ENCODE results near the gene SLC9A9.

Gene SLC9A9

DNA sequence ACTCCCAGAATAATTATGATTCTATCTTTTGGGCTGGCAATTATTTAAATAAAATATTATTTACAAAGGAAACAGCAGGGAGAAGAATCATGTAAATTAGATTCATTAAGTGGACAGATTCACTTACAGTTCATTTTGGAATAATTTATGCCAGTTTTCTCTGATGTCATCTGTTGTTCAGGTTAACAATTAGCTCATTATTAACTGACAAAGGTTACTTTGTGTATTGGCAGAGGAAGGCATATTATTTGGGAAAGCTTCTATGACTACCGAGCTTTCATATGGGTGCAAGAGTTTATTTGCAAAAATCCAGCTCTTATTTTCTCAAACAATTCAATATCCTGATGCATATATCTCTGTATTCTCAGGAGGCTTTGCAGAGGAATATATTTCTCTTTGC lies 504.3 kb downstream of the SLC9A9 start:
- no peak for DNase-seq (ENCODE audit: low read depth)
- no peak overlapping the region for H3K4me3 ChIP-seq (ENCODE audit: control insufficient read depth, low read depth, low read length)
- TF ChIP-seq, protein P1, sequence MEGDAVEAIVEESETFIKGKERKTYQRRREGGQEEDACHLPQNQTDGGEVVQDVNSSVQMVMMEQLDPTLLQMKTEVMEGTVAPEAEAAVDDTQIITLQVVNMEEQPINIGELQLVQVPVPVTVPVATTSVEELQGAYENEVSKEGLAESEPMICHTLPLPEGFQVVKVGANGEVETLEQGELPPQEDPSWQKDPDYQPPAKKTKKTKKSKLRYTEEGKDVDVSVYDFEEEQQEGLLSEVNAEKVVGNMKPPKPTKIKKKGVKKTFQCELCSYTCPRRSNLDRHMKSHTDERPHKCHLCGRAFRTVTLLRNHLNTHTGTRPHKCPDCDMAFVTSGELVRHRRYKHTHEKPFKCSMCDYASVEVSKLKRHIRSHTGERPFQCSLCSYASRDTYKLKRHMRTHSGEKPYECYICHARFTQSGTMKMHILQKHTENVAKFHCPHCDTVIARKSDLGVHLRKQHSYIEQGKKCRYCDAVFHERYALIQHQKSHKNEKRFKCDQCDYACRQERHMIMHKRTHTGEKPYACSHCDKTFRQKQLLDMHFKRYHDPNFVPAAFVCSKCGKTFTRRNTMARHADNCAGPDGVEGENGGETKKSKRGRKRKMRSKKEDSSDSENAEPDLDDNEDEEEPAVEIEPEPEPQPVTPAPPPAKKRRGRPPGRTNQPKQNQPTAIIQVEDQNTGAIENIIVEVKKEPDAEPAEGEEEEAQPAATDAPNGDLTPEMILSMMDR (conservative IDR thresholded peaks at IDR 0.05; ENCODE audit: control insufficient read depth, insufficient read depth, low read depth, low read length) = no peak

DNA sequence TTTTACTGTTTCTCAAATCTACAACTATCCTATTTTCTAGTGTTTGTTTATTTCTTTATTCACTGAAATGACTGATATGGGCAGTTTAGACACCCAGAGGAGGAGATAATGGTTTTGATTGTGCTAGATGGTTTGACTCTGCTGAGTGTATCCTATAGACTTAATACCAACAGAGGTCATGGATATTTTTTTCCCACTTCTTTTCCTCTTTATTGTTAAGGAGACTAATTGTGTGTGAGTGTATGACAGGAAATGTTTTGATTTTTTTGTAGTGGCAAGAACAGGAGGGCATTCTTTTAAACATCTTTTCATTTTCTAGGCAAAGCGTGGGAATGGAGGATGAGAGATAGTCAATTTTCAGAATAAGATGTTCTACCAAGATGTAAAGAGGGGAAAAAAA lies 505.2 kb downstream of the SLC9A9 start:
- no peak for DNase-seq (ENCODE audit: low read depth)
- no peak overlapping the region for H3K4me3 ChIP-seq (ENCODE audit: control insufficient read depth, low read depth, low read length)
- TF ChIP-seq, protein P1 (conservative IDR thresholded peaks at IDR 0.05; ENCODE audit: control insufficient read depth, insufficient read depth, low read depth, low read length) = no peak

DNA sequence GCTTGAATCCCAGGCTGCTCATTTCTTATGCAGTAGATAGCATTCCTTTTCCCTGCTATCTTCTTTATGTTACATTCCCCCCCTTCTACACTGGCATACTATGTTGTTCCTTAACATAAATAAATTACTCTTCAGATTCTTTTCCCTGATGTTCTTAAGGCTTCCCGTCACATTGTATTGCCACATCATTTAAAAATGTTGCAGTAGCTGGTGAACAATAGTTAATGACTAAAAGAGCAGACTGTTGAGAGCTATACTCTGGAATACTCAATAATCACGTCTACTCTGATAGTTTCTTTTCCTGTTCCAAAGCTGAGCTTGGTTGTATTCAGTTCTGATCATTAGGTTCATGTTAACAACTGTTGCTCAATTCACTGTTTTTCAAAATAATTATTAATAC lies 508.8 kb downstream of the SLC9A9 start:
- TF ChIP-seq, protein P1 (conservative IDR thresholded peaks at IDR 0.05; ENCODE audit: control insufficient read depth, insufficient read depth, low read depth, low read length) = no peak
- no peak for DNase-seq (ENCODE audit: low read depth)
- H3K4me3 ChIP-seq (ENCODE audit: control insufficient read depth, low read depth, low read length) = no peak overlapping the region

DNA sequence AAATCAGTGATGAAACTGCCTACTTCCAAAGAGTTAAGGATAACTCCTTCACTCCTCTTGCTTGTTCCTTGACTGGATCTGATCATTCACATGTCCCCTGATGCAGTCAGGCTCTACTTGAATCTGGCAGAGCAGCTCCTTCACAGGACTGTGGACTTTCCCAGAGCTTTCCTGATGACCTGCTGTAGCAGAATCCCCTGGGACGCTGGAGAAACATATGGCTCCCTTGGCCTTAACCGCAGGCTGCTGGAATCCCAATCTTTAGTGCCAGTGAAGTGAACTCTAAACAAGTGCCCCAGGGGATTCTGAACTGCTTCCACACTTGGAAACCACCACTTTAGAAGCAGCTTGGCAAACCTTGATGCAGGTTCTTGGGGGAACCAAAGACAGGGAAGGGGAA lies 510.9 kb downstream of the SLC9A9 start:
- TF ChIP-seq, protein P1 (conservative IDR thresholded peaks at IDR 0.05; ENCODE audit: control insufficient read depth, insufficient read depth, low read depth, low read length) = no peak
- DNase-seq (ENCODE audit: low read depth) = peak; percentile 11
- no peak overlapping the region for H3K4me3 ChIP-seq (ENCODE audit: control insufficient read depth, low read depth, low read length)

DNA sequence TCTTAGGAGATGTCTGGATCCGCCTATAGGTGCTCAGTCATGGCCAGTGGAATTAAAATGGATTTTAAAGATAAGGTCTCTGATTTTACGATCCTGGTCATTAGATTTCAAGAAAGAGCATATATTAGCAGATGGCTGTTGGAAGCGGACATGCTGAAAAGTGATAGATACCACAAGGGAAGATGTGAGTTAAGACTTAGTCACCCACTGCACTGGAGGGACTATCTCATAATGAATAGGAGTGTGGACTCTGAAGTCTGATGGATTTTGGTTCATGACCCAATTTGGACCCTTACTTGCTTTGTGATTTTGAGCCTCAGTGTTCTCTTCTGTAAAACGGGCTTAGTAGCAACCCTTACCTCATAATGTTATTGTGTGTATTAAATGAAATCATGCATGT lies 514.0 kb downstream of the SLC9A9 start:
- peak; percentile 59 for DNase-seq (ENCODE audit: low read depth)
- TF ChIP-seq, protein P1 (conservative IDR thresholded peaks at IDR 0.05; ENCODE audit: control insufficient read depth, insufficient read depth, low read depth, low read length) = no peak
- no peak overlapping the region for H3K4me3 ChIP-seq (ENCODE audit: control insufficient read depth, low read depth, low read length)

DNA sequence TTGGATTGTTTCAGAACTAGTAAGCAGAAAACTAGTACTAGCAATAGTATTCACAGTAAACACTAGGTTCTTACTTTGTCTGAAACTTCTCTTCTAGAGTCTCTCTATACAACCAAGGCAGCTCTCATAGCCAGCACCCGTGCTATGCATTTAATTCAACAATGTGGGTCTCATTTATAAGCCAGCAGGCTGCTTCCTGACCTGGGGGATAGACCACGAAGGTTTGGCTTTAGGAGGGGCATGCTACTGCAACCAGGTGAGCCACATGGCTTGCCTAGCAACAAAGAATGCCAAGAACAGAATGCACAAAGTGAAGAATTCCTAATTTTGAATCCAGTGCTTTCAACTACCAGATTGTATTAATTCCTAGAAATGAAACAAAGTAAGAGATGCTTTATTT lies 514.9 kb downstream of the SLC9A9 start:
- TF ChIP-seq, protein P1 (conservative IDR thresholded peaks at IDR 0.05; ENCODE audit: control insufficient read depth, insufficient read depth, low read depth, low read length) = no peak
- H3K4me3 ChIP-seq (ENCODE audit: control insufficient read depth, low read depth, low read length) = no peak overlapping the region
- no peak for DNase-seq (ENCODE audit: low read depth)

DNA sequence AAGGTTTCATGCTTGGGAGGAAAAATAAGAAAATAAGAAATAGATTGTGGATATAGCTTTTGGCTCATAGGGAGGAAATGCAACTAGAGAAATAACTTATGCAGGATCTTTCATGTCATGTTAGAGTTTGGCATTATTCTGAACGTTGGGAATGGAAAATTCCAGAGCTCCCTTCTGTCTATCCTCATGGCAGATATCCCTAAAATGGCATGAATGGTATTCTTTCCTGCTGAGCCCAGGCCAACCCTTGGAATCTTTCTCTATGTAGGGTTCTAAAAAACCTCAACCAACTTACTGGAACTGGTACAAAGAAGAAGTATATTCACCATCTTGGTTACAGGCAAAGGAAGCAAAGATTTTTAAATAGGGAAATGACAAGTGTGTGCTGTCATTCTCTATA lies 516.2 kb downstream of the SLC9A9 start:
- no peak overlapping the region for H3K4me3 ChIP-seq (ENCODE audit: control insufficient read depth, low read depth, low read length)
- TF ChIP-seq, protein P1 (conservative IDR thresholded peaks at IDR 0.05; ENCODE audit: control insufficient read depth, insufficient read depth, low read depth, low read length) = no peak
- no peak for DNase-seq (ENCODE audit: low read depth)
